HEK293T (cell line): ENCODE data around the gene RABEPK.
A peak's percentile ranks its signal among the peaks of the same experiment; 100 is the strongest.
"Not testable (repeated sequence)": the region's sequence is repeated elsewhere in the genome, so short reads cannot be mapped to it uniquely, and the experiment has no call there.

ENCODE experiments used
- CTCF ChIA-PET: fragments of 350-600 bp; formaldehyde crosslinking; extraction: SDS; loops from one replicate; lab custom pipeline; 2021; ENCODE audit warnings: antibody characterized with exemption, inconsistent platforms; lab: Yijun Ruan, JAX
- POLR2A ChIA-PET: fragments of 350-600 bp; formaldehyde crosslinking; extraction: SDS; loops from one replicate; lab custom pipeline; 2020; ENCODE audit warnings: antibody characterized with exemption, inconsistent platforms; lab: Yijun Ruan, JAX
- DNase-seq: peaks from one replicate; pipeline ENCODE4 v3.0.0; 2012; ENCODE audit warnings: mixed read lengths; ENCODE audit errors: extremely low spot score
- ARNT ChIP-seq: fragments of 450-650 bp; IDR thresholded peaks from 2 replicates; pipeline ENCODE4 v1.6.1; 2017; ENCODE audit warnings: mild to moderate bottlenecking
- BHLHE40 ChIP-seq: fragments of 450-650 bp; IDR thresholded peaks from 2 replicates; pipeline ENCODE4 v1.6.1; 2016; ENCODE audit warnings: mild to moderate bottlenecking, moderate library complexity, borderline replicate concordance
- CTBP1 ChIP-seq: fragments of 450-650 bp; IDR thresholded peaks from 2 replicates; pipeline ENCODE4 v1.6.1; 2016; ENCODE audit warnings: borderline replicate concordance
- ELF4 ChIP-seq: fragments of 450-650 bp; IDR thresholded peaks from 2 replicates; pipeline ENCODE4 v1.6.1; 2017; ENCODE audit warnings: antibody characterized with exemption
- FOXA1 ChIP-seq: fragments of 450-650 bp; IDR thresholded peaks from 2 replicates; pipeline ENCODE4 v1.6.1; 2016; ENCODE audit warnings: mild to moderate bottlenecking
- FOXK2 ChIP-seq: fragments of 450-650 bp; IDR thresholded peaks from 2 replicates; pipeline ENCODE4 v1.6.1; 2016; ENCODE audit warnings: mild to moderate bottlenecking
- FOXM1 ChIP-seq: fragments of 450-650 bp; IDR thresholded peaks from 2 replicates; pipeline ENCODE4 v1.6.1; 2017; ENCODE audit warnings: mild to moderate bottlenecking, borderline replicate concordance
- HDGF ChIP-seq: fragments of 450-650 bp; IDR thresholded peaks from 2 replicates; pipeline ENCODE4 v1.6.1; 2017; ENCODE audit warnings: antibody characterized with exemption, borderline replicate concordance
- L3MBTL2 ChIP-seq: fragments of 450-650 bp; conservative IDR thresholded peaks from 2 replicates; pipeline ENCODE4 v1.6.1; 2016; ENCODE audit warnings: mild to moderate bottlenecking
- LEF1 ChIP-seq: fragments of 450-650 bp; IDR thresholded peaks from 2 replicates; pipeline ENCODE4 v1.6.1; 2017; ENCODE audit warnings: mild to moderate bottlenecking, borderline replicate concordance
- NFRKB ChIP-seq: fragments of 450-650 bp; IDR thresholded peaks from 2 replicates; pipeline ENCODE4 v1.6.1; 2016; ENCODE audit warnings: mild to moderate bottlenecking, moderate library complexity
- PKNOX1 ChIP-seq: fragments of 450-650 bp; IDR thresholded peaks from 2 replicates; pipeline ENCODE4 v1.6.1; 2016
- SP1 ChIP-seq: fragments of 450-650 bp; IDR thresholded peaks from 2 replicates; pipeline ENCODE4 v1.6.1; 2017
- SUZ12 ChIP-seq: fragments of 450-650 bp; IDR thresholded peaks from 2 replicates; pipeline ENCODE4 v1.6.1; 2016; ENCODE audit warnings: mild to moderate bottlenecking
- TARDBP ChIP-seq: fragments of 450-650 bp; IDR thresholded peaks from 2 replicates; pipeline ENCODE4 v1.6.1; 2016
- ZNF384 ChIP-seq: fragments of 450-650 bp; IDR thresholded peaks from 2 replicates; pipeline ENCODE4 v1.6.1; 2016

Gene RABEPK

GRCh38 chr9:125161284-125161918, 38.9 kb upstream of the RABEPK start:
- CTCF ChIA-PET: no interaction called here
- POLR2A ChIA-PET: no interaction called here
- TF ChIP-seq CTBP1 (no peak), ZNF384 (no peak), L3MBTL2 (no peak), SUZ12 (no peak), FOXK2 (no peak), ARNT (no peak), SP1 (no peak), PKNOX1 (no peak), LEF1 (no peak)
- no peak for DNase-seq

GRCh38 chr9:125162891-125163290, 37.5 kb upstream of the RABEPK start:
- CTCF ChIA-PET: interaction anchor here (0.6 kb wide), 1 partner anchor 28 kb away, joined by 3 read pairs; no protein-coding TSS in a partner anchor
- POLR2A ChIA-PET, DNase-seq: not testable (repeated sequence)

- ChIA-PET CTCF (no interaction called here), POLR2A (no interaction called here)
- DNase-seq: no peak
- no peak for TF ChIP-seq CTBP1
- TF ChIP-seq NFRKB: no peak
- TF ChIP-seq ARNT: no peak
- no peak for TF ChIP-seq FOXM1
- TF ChIP-seq SUZ12: no peak
- no peak for TF ChIP-seq SP1
- TF ChIP-seq PKNOX1: no peak
- TF ChIP-seq ZNF384: no peak
- no peak for TF ChIP-seq TARDBP
- TF ChIP-seq BHLHE40: no peak
- TF ChIP-seq FOXK2: no peak
- TF ChIP-seq HDGF: no peak
- TF ChIP-seq FOXA1: no peak
- no peak for TF ChIP-seq L3MBTL2
- no peak for TF ChIP-seq LEF1
Observed at GRCh38 chr9:125166762-125167161, 33.6 kb upstream of the RABEPK start.

GRCh38 chr9:125169895-125170294, 30.4 kb upstream of the RABEPK start:
- ChIA-PET CTCF (no interaction called here), POLR2A (no interaction called here)
- no peak for DNase-seq
- TF ChIP-seq SUZ12 (no peak), ELF4 (no peak), L3MBTL2 (no peak), FOXA1 (no peak), ZNF384 (no peak), CTBP1 (no peak)

- DNase-seq: no peak
- TF ChIP-seq PKNOX1: no peak
- TF ChIP-seq FOXA1: no peak
- no peak for TF ChIP-seq TARDBP
- POLR2A ChIA-PET: no interaction called here
- CTCF ChIA-PET: no interaction called here
Observed at GRCh38 chr9:125172031-125172755, 28.1 kb upstream of the RABEPK start.

GRCh38 chr9:125176636-125177035, 23.7 kb upstream of the RABEPK start:
- CTCF ChIA-PET: interaction anchor here (0.6 kb wide), 1 partner anchor 405 kb away, joined by 3 read pairs; no protein-coding TSS in a partner anchor
- DNase-seq: no peak
- 0 out of 2 replicates have a peak, but pooled peaks have one; percentile 16 for TF ChIP-seq PKNOX1
- no peak for TF ChIP-seq FOXM1
- no peak for TF ChIP-seq ZNF384
- POLR2A ChIA-PET: interaction anchor here (1.6 kb wide), 1 partner anchor 65 kb away, joined by 10 read pairs; the partner anchor contains the start of gene HSPA5
